ENCODE results near the gene PCK2.

Gene PCK2

DNA sequence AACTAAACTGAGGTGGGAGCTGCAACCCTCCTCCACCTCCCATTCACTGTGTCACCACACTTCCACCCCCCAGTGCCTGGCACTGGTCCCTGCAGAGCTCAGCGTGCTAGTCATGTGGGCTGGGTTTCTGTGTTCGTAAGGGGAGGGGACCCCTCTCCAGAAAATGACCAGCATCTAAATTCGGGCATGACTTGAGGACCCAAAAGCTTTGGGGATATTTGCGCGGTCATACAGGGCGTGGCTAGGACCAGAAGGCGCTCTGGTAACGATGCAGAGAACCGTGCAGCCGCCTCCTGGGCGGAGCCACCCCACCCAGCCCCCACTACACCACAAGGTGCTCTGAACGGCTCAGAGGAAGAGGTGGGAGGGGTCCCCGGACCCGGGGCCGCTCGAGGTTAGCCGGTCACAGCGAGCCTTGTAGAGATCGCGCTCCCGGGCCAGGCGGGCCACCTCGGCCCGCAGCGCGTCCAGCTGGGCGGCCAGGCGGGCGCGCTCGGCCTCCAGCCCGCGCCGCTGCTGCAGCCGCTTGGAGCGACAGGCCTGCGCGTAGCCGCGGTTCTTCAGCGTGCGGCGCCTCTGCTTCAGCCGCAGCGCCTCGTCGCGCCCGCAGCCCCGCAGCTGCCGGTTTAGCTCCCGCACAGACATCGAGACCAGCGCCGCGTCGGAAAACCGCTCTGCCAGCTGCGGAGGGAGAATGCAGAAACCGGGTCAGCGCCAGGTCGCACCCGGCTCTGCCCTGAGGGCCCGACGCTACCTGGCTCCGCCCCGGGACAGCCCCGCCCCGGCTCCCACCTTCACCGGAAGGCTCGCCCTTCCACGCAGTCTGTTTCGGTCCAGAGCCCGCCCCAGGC, 13.0 kb upstream of the PCK2 start:
- TF ChIP-seq, protein P1, sequence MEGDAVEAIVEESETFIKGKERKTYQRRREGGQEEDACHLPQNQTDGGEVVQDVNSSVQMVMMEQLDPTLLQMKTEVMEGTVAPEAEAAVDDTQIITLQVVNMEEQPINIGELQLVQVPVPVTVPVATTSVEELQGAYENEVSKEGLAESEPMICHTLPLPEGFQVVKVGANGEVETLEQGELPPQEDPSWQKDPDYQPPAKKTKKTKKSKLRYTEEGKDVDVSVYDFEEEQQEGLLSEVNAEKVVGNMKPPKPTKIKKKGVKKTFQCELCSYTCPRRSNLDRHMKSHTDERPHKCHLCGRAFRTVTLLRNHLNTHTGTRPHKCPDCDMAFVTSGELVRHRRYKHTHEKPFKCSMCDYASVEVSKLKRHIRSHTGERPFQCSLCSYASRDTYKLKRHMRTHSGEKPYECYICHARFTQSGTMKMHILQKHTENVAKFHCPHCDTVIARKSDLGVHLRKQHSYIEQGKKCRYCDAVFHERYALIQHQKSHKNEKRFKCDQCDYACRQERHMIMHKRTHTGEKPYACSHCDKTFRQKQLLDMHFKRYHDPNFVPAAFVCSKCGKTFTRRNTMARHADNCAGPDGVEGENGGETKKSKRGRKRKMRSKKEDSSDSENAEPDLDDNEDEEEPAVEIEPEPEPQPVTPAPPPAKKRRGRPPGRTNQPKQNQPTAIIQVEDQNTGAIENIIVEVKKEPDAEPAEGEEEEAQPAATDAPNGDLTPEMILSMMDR (IDR thresholded peaks at IDR 0.05; ENCODE audit: borderline replicate concordance, control extremely low read depth, extremely low read depth, insufficient read depth, missing control alignments) = no peak
- in situ Hi-C loops (cut with MboI; ENCODE audit: low sequenced_read_pairs, unreplicated experiment) = no loop called here
- peak; percentile 89 for DNase-seq (ENCODE audit: low spot score)

DNA sequence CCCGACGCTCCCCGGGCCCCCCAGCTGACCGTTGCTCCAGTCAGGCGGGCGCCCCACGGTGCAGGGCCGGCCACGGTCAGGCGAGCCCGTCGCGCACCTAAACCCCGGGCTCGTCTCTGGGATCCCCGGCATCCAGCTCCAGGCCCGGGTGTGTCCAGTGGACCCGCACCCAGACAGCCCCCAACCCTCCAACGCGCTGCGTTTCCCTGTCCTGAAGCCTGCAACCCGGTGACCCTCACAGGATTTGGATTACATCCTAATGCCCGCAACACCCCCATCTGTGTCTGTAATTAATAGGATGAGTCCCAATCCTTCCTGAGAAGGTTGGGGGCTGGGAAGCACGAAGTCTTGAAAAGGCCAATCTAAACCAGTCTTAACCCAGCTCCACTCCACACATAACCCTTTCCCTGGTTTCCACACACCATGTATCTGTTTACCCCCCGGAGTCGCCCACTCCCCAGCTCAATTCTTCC, 12.3 kb upstream of the PCK2 start:
- DNase-seq (ENCODE audit: low spot score) = no peak
- in situ Hi-C loops (cut with MboI; ENCODE audit: low sequenced_read_pairs, unreplicated experiment) = no loop called here
- TF ChIP-seq, protein P1 (IDR thresholded peaks at IDR 0.05; ENCODE audit: borderline replicate concordance, control extremely low read depth, extremely low read depth, insufficient read depth, missing control alignments) = no peak

DNA sequence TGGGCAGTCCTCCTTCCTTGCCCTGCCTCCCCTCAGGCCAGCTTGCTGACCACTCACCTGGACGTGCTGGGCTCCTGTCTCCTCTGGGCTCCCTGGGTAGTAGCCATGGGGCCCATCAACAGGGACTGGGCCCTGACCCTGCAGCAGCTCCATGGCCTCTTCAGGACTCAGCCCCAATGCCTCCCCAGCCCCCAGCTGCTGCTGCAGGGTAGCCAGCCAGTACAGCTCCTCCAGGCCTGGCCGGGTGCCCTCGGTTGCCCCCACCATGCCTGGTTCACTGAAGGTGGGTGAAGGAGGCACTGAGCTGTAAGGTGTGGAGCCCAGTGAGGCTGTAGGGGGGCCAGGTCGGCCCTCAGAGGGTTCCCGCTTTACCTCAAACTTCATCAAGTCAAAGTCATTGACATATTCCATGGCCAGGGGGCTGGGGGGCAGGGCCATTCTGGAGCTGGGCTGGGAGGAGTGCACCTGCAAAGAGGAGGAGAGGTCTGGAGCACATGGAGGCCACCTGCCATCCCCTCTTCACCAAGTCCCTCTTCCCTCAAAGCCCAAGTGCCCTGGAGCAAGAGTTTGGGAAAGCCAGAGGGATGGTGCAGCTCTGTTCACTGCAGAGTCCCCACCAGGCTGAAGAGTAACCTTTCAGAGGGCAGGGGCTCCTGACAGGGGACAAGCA, 11.6 kb upstream of the PCK2 start:
- TF ChIP-seq, protein P1 (IDR thresholded peaks at IDR 0.05; ENCODE audit: borderline replicate concordance, control extremely low read depth, extremely low read depth, insufficient read depth, missing control alignments) = no peak
- in situ Hi-C loops (cut with MboI; ENCODE audit: low sequenced_read_pairs, unreplicated experiment) = no loop called here
- no peak for DNase-seq (ENCODE audit: low spot score)

DNA sequence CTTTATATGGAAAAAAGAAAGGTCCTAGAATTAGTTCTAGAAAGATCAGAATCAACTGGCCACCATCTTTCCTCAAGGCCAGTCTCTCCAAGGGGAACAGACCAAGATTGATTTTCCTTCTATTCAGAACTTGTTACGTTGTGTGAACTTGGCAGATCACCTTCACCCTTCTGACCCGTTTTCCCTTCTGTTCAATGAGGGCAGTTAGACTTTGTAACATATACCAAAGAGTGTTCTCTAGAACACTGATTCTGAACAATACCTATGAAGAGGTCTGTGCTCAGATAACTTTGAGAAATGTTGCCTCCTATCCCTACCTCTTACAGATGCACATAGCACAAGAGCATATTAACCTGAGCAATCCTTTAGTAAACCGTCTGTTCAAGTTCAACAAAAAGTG, 10.6 kb upstream of the PCK2 start:
- TF ChIP-seq, protein P1 (IDR thresholded peaks at IDR 0.05; ENCODE audit: borderline replicate concordance, control extremely low read depth, extremely low read depth, insufficient read depth, missing control alignments) = no peak
- no peak for DNase-seq (ENCODE audit: low spot score)
- in situ Hi-C loops (cut with MboI; ENCODE audit: low sequenced_read_pairs, unreplicated experiment) = no loop called here

DNA sequence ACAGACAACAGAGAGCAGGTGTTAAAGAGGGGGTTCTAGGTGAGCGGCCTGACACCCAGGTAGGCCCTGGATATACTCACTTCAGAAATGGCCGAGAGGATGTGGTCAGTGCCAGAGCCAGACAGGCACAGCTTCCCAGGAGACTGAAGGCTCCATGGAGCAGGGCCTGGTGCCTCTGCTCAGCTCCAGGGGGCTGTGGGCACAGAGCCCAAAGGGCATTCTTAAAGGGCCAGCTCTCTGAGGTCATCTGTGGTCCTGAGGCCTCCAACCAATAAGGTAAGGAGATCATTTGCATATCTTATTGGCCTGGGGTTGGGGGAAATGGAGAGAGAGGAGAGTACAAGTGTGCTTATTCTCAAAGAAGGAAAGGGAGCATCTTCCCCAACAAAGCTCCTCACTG, 9.7 kb upstream of the PCK2 start:
- TF ChIP-seq, protein P1 (IDR thresholded peaks at IDR 0.05; ENCODE audit: borderline replicate concordance, control extremely low read depth, extremely low read depth, insufficient read depth, missing control alignments) = no peak
- no peak for DNase-seq (ENCODE audit: low spot score)
- in situ Hi-C loops (cut with MboI; ENCODE audit: low sequenced_read_pairs, unreplicated experiment) = no loop called here

DNA sequence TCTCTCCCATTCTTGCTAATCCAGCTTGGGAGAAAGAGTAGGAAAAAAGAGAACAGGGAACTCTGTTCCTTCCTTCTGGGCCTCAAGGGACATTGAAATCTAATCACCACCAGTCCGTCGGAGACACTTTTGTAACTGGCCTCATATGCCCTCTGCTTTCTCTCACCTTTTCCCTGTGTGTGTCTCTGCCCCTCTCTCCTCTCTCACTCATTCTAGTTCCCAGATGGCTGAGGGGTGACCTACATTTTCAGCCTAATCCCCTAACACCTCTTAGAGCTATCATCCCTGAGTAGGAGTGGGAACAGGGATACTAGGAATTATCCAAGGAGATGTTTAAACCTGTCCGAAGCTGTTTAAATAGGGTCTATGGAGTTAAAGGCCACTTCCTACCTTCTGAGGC, 8.9 kb upstream of the PCK2 start:
- no peak for DNase-seq (ENCODE audit: low spot score)
- TF ChIP-seq, protein P1 (IDR thresholded peaks at IDR 0.05; ENCODE audit: borderline replicate concordance, control extremely low read depth, extremely low read depth, insufficient read depth, missing control alignments) = no peak
- in situ Hi-C loops (cut with MboI; ENCODE audit: low sequenced_read_pairs, unreplicated experiment) = no loop called here
